Mesenchymal stem cell (in vitro differentiated cells and primary cell): Measurements from ENCODE around the gene MYO18B.

Experiments used
- DNase-seq: peaks from one replicate; pipeline ENCODE4 v3.0.0-alpha.2; 2013
- H2AFZ ChIP-seq: one replicate; pipeline ENCODE4 v1.6.1; 2013; ENCODE audit warnings: low read depth, mild to moderate bottlenecking, control low read depth, inconsistent platforms, low read length, moderate library complexity
- H2AK5ac ChIP-seq: 2 replicates; pipeline ENCODE4 v1.6.1; 2013; ENCODE audit warnings: low read length, moderate library complexity, mild to moderate bottlenecking, inconsistent platforms; ENCODE audit not compliant: severe bottlenecking
- H2BK120ac ChIP-seq: one replicate; pipeline ENCODE4 v1.6.1; 2013; ENCODE audit warnings: low read depth, mild to moderate bottlenecking, inconsistent platforms, low read length, moderate library complexity
- H2BK12ac ChIP-seq, 2 experiments: one replicate each; pipeline ENCODE4 v1.6.1; 2013; ENCODE audit warnings: inconsistent platforms in 2 of 2, low read length in 2 of 2, mild to moderate bottlenecking in 2 of 2, moderate library complexity in 2 of 2, control low read depth in 1 of 2
- H2BK15ac ChIP-seq: one replicate; pipeline ENCODE4 v1.6.1; 2013; ENCODE audit warnings: mild to moderate bottlenecking, low read depth, inconsistent platforms; ENCODE audit not compliant: poor library complexity, severe bottlenecking
- H2BK5ac ChIP-seq: 2 replicates; pipeline ENCODE4 v1.6.1; 2013; ENCODE audit warnings: low read depth, mild to moderate bottlenecking, low read length, control low read depth, inconsistent platforms; ENCODE audit not compliant: poor library complexity, severe bottlenecking
- H3K14ac ChIP-seq, 2 experiments: one replicate each; pipeline ENCODE4 v1.6.1; 2013; ENCODE audit warnings: inconsistent platforms in 2 of 2, low read length in 2 of 2, control low read depth in 1 of 2, mild to moderate bottlenecking in 1 of 2, moderate library complexity in 1 of 2
- H3K18ac ChIP-seq, 2 experiments: one replicate each; pipeline ENCODE4 v1.6.1; 2013; ENCODE audit warnings: inconsistent platforms in 2 of 2, low read length in 2 of 2, control low read depth in 1 of 2, low read depth in 1 of 2, mild to moderate bottlenecking in 1 of 2
- H3K23ac ChIP-seq, 2 experiments: one replicate each; pipeline ENCODE4 v1.6.1; 2013; ENCODE audit warnings: inconsistent platforms in 2 of 2, low read length in 2 of 2, mild to moderate bottlenecking in 2 of 2, moderate library complexity in 2 of 2, control low read depth in 1 of 2
- H3K27ac ChIP-seq: 2 replicates; pipeline ENCODE4 v1.5.1; 2013; ENCODE audit warnings: mild to moderate bottlenecking, moderate library complexity, low read length, control low read depth, inconsistent platforms; ENCODE audit not compliant: poor library complexity, severe bottlenecking
- H3K27me3 ChIP-seq, 2 experiments: 2 replicates each; pipeline versions ENCODE4 v1.6.1 to v1.7.0; 2013; ENCODE audit warnings: low read length in 2 of 2, mild to moderate bottlenecking in 2 of 2, moderate library complexity in 2 of 2, control low read depth in 1 of 2, inconsistent platforms in 1 of 2; ENCODE audit not compliant: control insufficient read depth in 1 of 2, insufficient read depth in 1 of 2
- H3K36me3 ChIP-seq, 2 experiments: 2 replicates each; pipeline versions ENCODE4 v1.6.1 to v1.7.0; 2013; ENCODE audit warnings: low read length in 2 of 2, control low read depth in 1 of 2, inconsistent platforms in 1 of 2, low read depth in 1 of 2, mild to moderate bottlenecking in 1 of 2; ENCODE audit not compliant: insufficient read depth in 2 of 2, control insufficient read depth in 1 of 2
- H3K4ac ChIP-seq, 2 experiments: one replicate each; pipeline ENCODE4 v1.6.1; 2013; ENCODE audit warnings: inconsistent platforms in 2 of 2, low read length in 2 of 2, mild to moderate bottlenecking in 2 of 2, moderate library complexity in 2 of 2, control low read depth in 1 of 2, low read depth in 1 of 2
- H3K4me1 ChIP-seq: 2 replicates; pipeline ENCODE4 v1.6.1; 2013; ENCODE audit warnings: low read depth, low read length, control low read depth; ENCODE audit not compliant: control insufficient read depth, insufficient read depth
- H3K4me2 ChIP-seq: 2 replicates; pipeline ENCODE4 v1.6.1; 2013; ENCODE audit warnings: low read length, mild to moderate bottlenecking, inconsistent platforms; ENCODE audit not compliant: poor library complexity, severe bottlenecking
- H3K4me3 ChIP-seq, 2 experiments: 2 replicates each; pipeline versions ENCODE4 v1.5.1 to v1.7.0; 2013; ENCODE audit warnings: low read length in 2 of 2, mild to moderate bottlenecking in 2 of 2, control low read depth in 1 of 2, low read depth in 1 of 2; ENCODE audit not compliant: insufficient read depth in 1 of 2
- H3K79me1 ChIP-seq: replicated peaks from 2 replicates; pipeline ENCODE4 v1.6.1; 2013; ENCODE audit warnings: mild to moderate bottlenecking, control low read depth, low read length, inconsistent platforms; ENCODE audit not compliant: poor library complexity, severe bottlenecking
- H3K9ac ChIP-seq: 2 replicates; pipeline ENCODE4 v1.7.0; 2013; ENCODE audit warnings: mild to moderate bottlenecking, low read length, moderate library complexity
- H3K9me3 ChIP-seq: 2 replicates; pipeline ENCODE4 v1.7.0; 2013; ENCODE audit warnings: mild to moderate bottlenecking, low read length; ENCODE audit not compliant: control insufficient read depth
- H4K8ac ChIP-seq: one replicate; pipeline ENCODE4 v1.6.1; 2013; ENCODE audit warnings: inconsistent platforms, mild to moderate bottlenecking, low read length, moderate library complexity
- H4K91ac ChIP-seq: one replicate; pipeline ENCODE4 v1.6.1; 2013; ENCODE audit warnings: mild to moderate bottlenecking, low read length, inconsistent platforms
- WGBS: methylation state at CpG from one replicate; pipeline ENCODE4 v1.1.7; 2013; ENCODE audit warnings: mixed read lengths; 5-methylcytosine and 5-hydroxymethylcytosine counted together

MYO18B gene

DNA sequence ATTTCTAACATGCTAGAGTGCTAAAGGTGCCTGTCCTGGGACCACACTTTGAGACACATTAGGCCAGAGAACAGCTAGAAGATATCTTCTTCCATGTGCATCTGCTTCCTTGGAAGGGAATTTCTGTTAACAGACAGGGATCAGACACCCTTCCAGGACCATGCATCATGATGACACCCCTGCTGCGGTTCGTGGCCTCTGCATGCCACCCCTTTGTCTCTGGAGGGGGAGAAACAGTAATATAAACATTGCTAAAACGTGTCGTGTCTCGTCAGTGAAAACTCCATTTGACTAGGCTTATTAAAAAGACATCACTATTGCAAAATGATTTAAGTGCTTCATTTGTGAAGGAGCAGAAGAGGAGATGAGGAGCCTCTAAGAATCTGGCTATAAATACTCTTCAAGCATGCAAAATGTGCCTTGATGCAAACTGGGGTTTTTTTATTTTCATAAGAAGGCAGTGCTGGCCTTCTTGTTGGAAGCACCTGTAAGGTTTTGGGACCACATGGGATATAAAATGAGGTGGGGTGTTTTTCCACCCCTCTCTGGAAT lies 141.6 kb downstream of the MYO18B start:
- Histone ChIP-seq H2AK5ac (no peak overlapping the region), H2BK15ac (no peak overlapping the region), H3K18ac (no peak overlapping the region), H3K23ac (no peak overlapping the region), H3K9me3 (no peaks in the 10 kb centered on the region), H3K36me3 (no peaks in the 10 kb centered on the region), H4K91ac (no peak overlapping the region), H2BK12ac (no peak overlapping the region), H3K79me1 (no peaks in the 10 kb centered on the region), H3K27ac (no peak overlapping the region), H2BK120ac (no peak overlapping the region), H2AFZ (no peak overlapping the region), H3K27me3 (peaks cover 0 to 7% of the 10 kb centered on the region in 2 experiments), H2BK5ac (no peak overlapping the region), H3K9ac (no peak overlapping the region), H3K4me3 (no peak overlapping the region), H4K8ac (no peak overlapping the region), H3K4ac (no peak overlapping the region), H3K14ac (no peak overlapping the region), H3K4me1 (no peaks in the 10 kb centered on the region), H3K4me2 (no peak overlapping the region)
- no peak for DNase-seq
- WGBS = 53% methylated on average over 4 of the region's 5 CpGs

DNA sequence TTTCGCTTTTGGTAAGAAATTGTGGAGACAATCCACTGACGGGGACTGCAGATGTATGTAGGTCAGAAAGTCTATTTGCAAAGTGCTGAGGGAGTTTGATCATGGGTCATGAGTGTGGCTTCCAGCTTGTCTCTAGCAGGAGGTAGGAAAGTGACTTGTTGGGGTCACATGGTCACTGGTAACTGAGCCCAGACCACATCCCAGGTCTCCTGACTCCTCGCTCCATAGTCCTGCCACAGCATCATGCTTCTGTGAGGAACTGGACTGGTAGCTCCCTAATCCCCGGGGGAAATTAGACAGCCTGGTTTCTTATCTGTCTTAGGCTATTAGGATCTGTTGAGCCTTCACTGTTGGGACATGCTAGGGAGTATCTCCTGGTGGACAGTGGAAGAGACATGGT lies 142.1 kb downstream of the MYO18B start:
- no peak overlapping the region for H4K8ac ChIP-seq
- H3K4me3 ChIP-seq = no peak overlapping the region
- 70% methylated on average over 4 of the region's 4 CpGs for WGBS
- no peak overlapping the region for H3K27ac ChIP-seq
- H3K14ac ChIP-seq = no peak overlapping the region
- no peak overlapping the region for H2BK15ac ChIP-seq
- H3K18ac ChIP-seq = no peak overlapping the region
- H3K4me1 ChIP-seq = no peaks in the 10 kb centered on the region
- H3K4ac ChIP-seq = no peak overlapping the region
- no peak overlapping the region for H4K91ac ChIP-seq
- no peak overlapping the region for H3K9ac ChIP-seq
- H2AK5ac ChIP-seq = no peak overlapping the region
- no peak overlapping the region for H2BK12ac ChIP-seq
- no peak overlapping the region for H3K23ac ChIP-seq
- no peaks in the 10 kb centered on the region for H3K9me3 ChIP-seq
- H3K79me1 ChIP-seq = no peaks in the 10 kb centered on the region
- H3K27me3 ChIP-seq = peaks cover 0 to 10% of the 10 kb centered on the region in 2 experiments
- H2BK5ac ChIP-seq = no peak overlapping the region
- H3K36me3 ChIP-seq = no peaks in the 10 kb centered on the region
- DNase-seq = no peak
- H2BK120ac ChIP-seq = no peak overlapping the region
- H2AFZ ChIP-seq = no peak overlapping the region
- H3K4me2 ChIP-seq = no peak overlapping the region

DNA sequence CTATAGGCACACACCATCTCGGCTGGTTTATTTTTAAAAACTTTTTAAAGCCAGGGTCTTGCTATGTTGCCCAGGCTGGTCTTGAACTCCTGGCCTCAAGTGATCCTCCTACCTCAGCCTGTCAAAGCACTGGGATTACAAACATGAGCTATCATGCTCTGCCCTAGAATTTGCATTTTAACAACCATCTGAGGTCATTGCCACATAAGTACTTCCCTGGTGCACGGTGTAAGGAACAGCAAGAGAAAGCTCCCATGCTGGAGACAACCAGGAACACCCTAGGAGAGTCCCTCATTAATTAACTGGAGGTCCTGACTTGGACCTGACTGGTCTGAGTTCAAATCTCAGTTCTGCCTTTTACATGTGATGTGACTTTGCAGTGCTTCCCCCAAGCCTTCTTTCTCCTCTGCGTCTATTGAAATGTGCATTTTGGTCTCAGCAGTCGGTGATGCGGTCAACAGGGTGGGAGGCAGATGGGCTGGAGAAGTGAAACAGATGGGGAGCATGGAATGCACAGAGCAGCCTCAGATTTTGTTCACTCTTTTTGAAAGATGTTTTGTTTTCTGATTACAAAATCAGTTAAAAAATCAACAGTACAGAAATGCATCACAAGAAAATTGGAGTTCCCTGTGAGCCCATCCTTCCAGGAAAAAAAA lies 146.5 kb downstream of the MYO18B start:
- no peak overlapping the region for H3K18ac ChIP-seq
- H3K9me3 ChIP-seq = no peaks in the 10 kb centered on the region
- H2BK5ac ChIP-seq = no peak overlapping the region
- no peak overlapping the region for H3K4me2 ChIP-seq
- no peaks in the 10 kb centered on the region for H3K79me1 ChIP-seq
- H3K27ac ChIP-seq = no peak overlapping the region
- no peak overlapping the region for H2BK15ac ChIP-seq
- H3K9ac ChIP-seq = no peak overlapping the region
- H3K27me3 ChIP-seq = peaks cover 0 to 12% of the 10 kb centered on the region in 2 experiments
- no peak overlapping the region for H4K8ac ChIP-seq
- no peak overlapping the region for H2BK120ac ChIP-seq
- H2AK5ac ChIP-seq = no peak overlapping the region
- H2AFZ ChIP-seq = no peak overlapping the region
- H3K14ac ChIP-seq = no peak overlapping the region
- no peak for DNase-seq
- no peak overlapping the region for H3K4ac ChIP-seq
- WGBS = 67% methylated on average over 3 of the region's 5 CpGs
- H4K91ac ChIP-seq = no peak overlapping the region
- H3K4me3 ChIP-seq = no peak overlapping the region
- no peaks in the 10 kb centered on the region for H3K36me3 ChIP-seq
- no peaks in the 10 kb centered on the region for H3K4me1 ChIP-seq
- no peak overlapping the region for H3K23ac ChIP-seq
- no peak overlapping the region for H2BK12ac ChIP-seq

DNA sequence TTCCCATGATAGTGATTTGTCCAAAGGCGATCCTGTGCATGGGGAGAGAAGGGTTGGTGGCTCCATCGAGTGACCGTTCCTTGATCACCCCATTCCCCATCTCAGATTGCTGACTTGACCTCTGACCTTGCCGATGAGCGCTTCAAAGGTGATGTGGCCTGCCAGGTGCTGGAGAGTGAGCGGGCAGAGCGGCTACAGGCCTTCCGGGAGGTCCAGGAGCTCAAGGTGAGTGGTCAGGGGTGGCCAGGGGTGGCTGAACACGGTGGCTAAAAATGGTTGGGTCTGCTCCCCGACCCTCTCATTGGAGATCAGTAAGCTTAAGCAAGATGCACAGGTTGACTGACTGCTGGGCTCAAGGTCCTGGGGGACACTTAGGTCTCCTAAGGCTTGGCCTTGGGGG lies 148.7 kb downstream of the MYO18B start:
- Histone ChIP-seq H3K9ac (no peak overlapping the region), H3K23ac (no peak overlapping the region), H2BK15ac (no peak overlapping the region), H2BK5ac (no peak overlapping the region), H3K36me3 (no peaks in the 10 kb centered on the region), H3K4me2 (no peak overlapping the region), H3K27ac (no peak overlapping the region), H3K18ac (no peak overlapping the region), H2AK5ac (no peak overlapping the region), H4K91ac (no peak overlapping the region), H3K14ac (no peak overlapping the region), H3K4me1 (no peaks in the 10 kb centered on the region), H4K8ac (no peak overlapping the region), H2AFZ (no peak overlapping the region), H2BK120ac (no peak overlapping the region), H2BK12ac (no peak overlapping the region), H3K4me3 (no peak overlapping the region), H3K4ac (no peak overlapping the region), H3K27me3 (peaks cover 0 to 12% of the 10 kb centered on the region in 2 experiments), H3K9me3 (no peaks in the 10 kb centered on the region), H3K79me1 (no peaks in the 10 kb centered on the region)
- no peak for DNase-seq
- WGBS = 77% methylated on average over 9 of the region's 10 CpGs
